KMS-11 (cell line): Measurements from ENCODE around the gene ELFN1.

ENCODE experiments used
- H2AFZ ChIP-seq: fragments of 200-600 bp; sonication (generic); 2 replicates; pipeline ENCODE4 v1.6.1; 2016; ENCODE audit warnings: antibody characterized with exemption, mixed run types, low read depth
- H3K27ac ChIP-seq: fragments of 200-600 bp; sonication (generic); 2 replicates; pipeline ENCODE4 v1.6.1; 2016; ENCODE audit warnings: mild to moderate bottlenecking, mixed run types
- H3K27me3 ChIP-seq: fragments of 200-600 bp; sonication (generic); 2 replicates; pipeline ENCODE4 v1.6.1; 2017; ENCODE audit warnings: mild to moderate bottlenecking, low read depth, mixed run types, moderate library complexity; ENCODE audit not compliant: insufficient read depth
- H3K36me3 ChIP-seq: fragments of 200-600 bp; sonication (generic); 2 replicates; pipeline ENCODE4 v1.6.1; 2017; ENCODE audit warnings: mild to moderate bottlenecking, mixed run types; ENCODE audit not compliant: insufficient read depth
- H3K4me1 ChIP-seq: fragments of 200-600 bp; sonication (generic); 2 replicates; pipeline ENCODE4 v1.6.1; 2016; ENCODE audit warnings: mild to moderate bottlenecking, low read depth, mixed run types; ENCODE audit not compliant: poor library complexity, severe bottlenecking
- H3K4me2 ChIP-seq: fragments of 200-600 bp; sonication (generic); 2 replicates; pipeline ENCODE4 v1.7.0; 2016; ENCODE audit warnings: mild to moderate bottlenecking, mixed run types
- H3K4me3 ChIP-seq: fragments of 200-600 bp; sonication (generic); IDR thresholded peaks from 2 replicates; pipeline ENCODE4 v1.6.1; 2017; ENCODE audit warnings: low read depth, low read length, mixed read lengths; ENCODE audit not compliant: insufficient read depth
- H3K79me2 ChIP-seq: fragments of 200-600 bp; sonication (generic); 2 replicates; pipeline ENCODE4 v1.6.1; 2016; ENCODE audit warnings: low read depth, mixed run types; ENCODE audit not compliant: insufficient read depth
- H3K9ac ChIP-seq: fragments of 200-600 bp; sonication (generic); 2 replicates; pipeline ENCODE4 v1.6.1; 2016; ENCODE audit warnings: mild to moderate bottlenecking, mixed run types
- H4K20me1 ChIP-seq: fragments of 200-600 bp; sonication (generic); 2 replicates; pipeline ENCODE4 v1.6.1; 2016; ENCODE audit warnings: mild to moderate bottlenecking, mixed run types; ENCODE audit not compliant: insufficient read depth
- CTCF ChIP-seq: fragments of 200-600 bp; sonication (generic); conservative IDR thresholded peaks from 2 replicates; pipeline ENCODE4 v1.6.1; 2017; ENCODE audit warnings: low read depth, mild to moderate bottlenecking, antibody characterized with exemption, low read length, moderate library complexity, mixed read lengths

The ELFN1 gene

GRCh38 chr7:1777122-1777521 is 107.0 kb downstream of the ELFN1 start:
- Histone ChIP-seq H4K20me1 (no peaks in the 10 kb centered on the region), H3K36me3 (no peaks in the 10 kb centered on the region), H3K27me3 (no peaks in the 10 kb centered on the region), H3K4me1 (no peaks in the 10 kb centered on the region), H3K27ac (no peak overlapping the region), H2AFZ (no peak overlapping the region), H3K79me2 (no peaks in the 10 kb centered on the region), H3K4me2 (no peak overlapping the region), H3K9ac (no peak overlapping the region), H3K4me3 (no peak overlapping the region)
- TF ChIP-seq CTCF = no peak

DNA sequence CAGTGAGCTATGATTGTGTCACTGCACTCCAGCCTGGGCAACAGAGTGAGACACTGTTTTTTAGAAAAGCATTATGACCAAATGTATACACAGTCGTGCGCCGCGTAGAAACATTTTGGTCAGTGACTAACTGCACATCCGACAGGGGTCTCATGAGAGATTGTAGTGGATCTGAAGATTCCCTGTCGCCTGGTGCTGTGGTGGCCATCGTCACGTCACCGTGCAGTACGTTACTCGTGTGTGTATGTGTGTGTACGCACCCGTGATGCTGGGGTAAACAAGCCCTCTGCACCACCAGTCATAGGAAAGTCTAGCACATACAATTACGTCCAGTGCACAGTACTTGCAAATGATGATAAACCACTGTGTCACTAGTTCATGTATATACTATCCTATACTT is 109.4 kb downstream of the ELFN1 start:
- TF ChIP-seq CTCF = no peak
- no peaks in the 10 kb centered on the region for H3K27me3 ChIP-seq
- H3K36me3 ChIP-seq = no peaks in the 10 kb centered on the region

GRCh38 chr7:1781369-1781768 is 111.3 kb downstream of the ELFN1 start:
- H2AFZ ChIP-seq = no peak overlapping the region
- no peaks in the 10 kb centered on the region for H3K36me3 ChIP-seq
- no peak for TF ChIP-seq CTCF
- no peak overlapping the region for H3K27ac ChIP-seq
- H3K4me2 ChIP-seq = no peak overlapping the region
- no peak overlapping the region for H3K9ac ChIP-seq
- no peaks in the 10 kb centered on the region for H3K79me2 ChIP-seq
- H3K27me3 ChIP-seq = no peaks in the 10 kb centered on the region
- H3K4me3 ChIP-seq = no peak overlapping the region
- no peaks in the 10 kb centered on the region for H4K20me1 ChIP-seq
- H3K4me1 ChIP-seq = no peaks in the 10 kb centered on the region

More for the DNA sequence above, 109.4 kb downstream of the ELFN1 start:
- Histone ChIP-seq H3K4me1 (no peaks in the 10 kb centered on the region), H3K4me2 (no peak overlapping the region), H3K9ac (no peak overlapping the region), H3K4me3 (no peak overlapping the region), H4K20me1 (no peaks in the 10 kb centered on the region), H3K79me2 (no peaks in the 10 kb centered on the region), H3K27ac (no peak overlapping the region), H2AFZ (no peak overlapping the region)

DNA sequence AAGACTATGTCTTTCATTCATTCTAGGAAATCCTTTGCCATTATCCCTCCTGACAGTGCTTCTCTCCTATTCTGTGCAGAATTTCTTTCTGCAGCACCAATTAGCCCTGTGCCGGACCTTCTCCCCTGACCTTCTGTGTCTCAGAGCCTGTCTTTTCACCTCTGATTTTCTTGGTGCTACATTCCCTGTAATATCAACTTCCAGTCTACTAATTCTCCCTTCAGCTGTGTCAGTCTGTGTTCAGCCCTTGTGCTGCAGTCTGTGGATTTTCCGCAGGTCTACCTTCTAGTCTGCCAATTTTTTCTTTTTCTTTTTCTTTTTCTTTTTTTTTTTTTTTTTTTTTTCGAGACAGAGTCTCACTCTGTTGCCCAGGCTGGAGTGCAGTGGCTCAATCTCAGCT is 115.8 kb downstream of the ELFN1 start:
- Histone ChIP-seq H3K27ac (no peak overlapping the region), H3K4me3 (no peak overlapping the region), H3K4me2 (no peak overlapping the region), H3K79me2 (no peaks in the 10 kb centered on the region), H2AFZ (no peak overlapping the region), H4K20me1 (no peaks in the 10 kb centered on the region), H3K4me1 (no peaks in the 10 kb centered on the region), H3K9ac (no peak overlapping the region), H3K27me3 (no peaks in the 10 kb centered on the region), H3K36me3 (no peaks in the 10 kb centered on the region)
- TF ChIP-seq CTCF = no peak
